RWPE2 (cell line): ENCODE results near the gene COP1.

ENCODE experiments used
- ATAC-seq: fragments of 200-7000 bp; cut with Tn5 transposase; 3 replicates; pipeline ENCODE4 v1.9.1; 2021; ENCODE audit warnings: low read depth
- DNase-seq: peaks from one replicate; pipeline ENCODE4 v3.0.0-alpha.2; 2020; ENCODE audit warnings: low spot score
- H3K27ac ChIP-seq: fragments of 450-650 bp; 2 replicates; pipeline ENCODE4 v1.5.1; 2017; ENCODE audit warnings: mild to moderate bottlenecking; ENCODE audit not compliant: poor library complexity, severe bottlenecking
- H3K27me3 ChIP-seq: fragments of 250-450 bp; sonication (Bioruptor Pico); 2 replicates; pipeline ENCODE4 v1.5.1; 2021; ENCODE audit warnings: mild to moderate bottlenecking, moderate library complexity; ENCODE audit not compliant: insufficient read depth, poor library complexity, severe bottlenecking
- H3K36me3 ChIP-seq: fragments of 250-450 bp; sonication (Bioruptor Pico); 2 replicates; pipeline ENCODE4 v1.5.1; 2020; ENCODE audit warnings: low read depth, mild to moderate bottlenecking, moderate library complexity
- H3K4me1 ChIP-seq: fragments of 250-450 bp; sonication (Bioruptor Pico); 2 replicates; pipeline ENCODE4 v1.5.1; 2021; ENCODE audit warnings: mild to moderate bottlenecking, moderate library complexity; ENCODE audit not compliant: insufficient read depth, poor library complexity, severe bottlenecking
- H3K4me3 ChIP-seq: fragments of 250-450 bp; sonication (Bioruptor Pico); 2 replicates; pipeline ENCODE4 v1.5.1; 2021; ENCODE audit warnings: mild to moderate bottlenecking, moderate library complexity; ENCODE audit not compliant: severe bottlenecking
- H3K9me3 ChIP-seq: fragments of 250-450 bp; sonication (Bioruptor Pico); 2 replicates; pipeline ENCODE4 v1.5.1; 2021; ENCODE audit warnings: mild to moderate bottlenecking, moderate library complexity; ENCODE audit not compliant: severe bottlenecking
- CTCF ChIP-seq: fragments of 450-650 bp; IDR thresholded peaks from one replicate; pipeline ENCODE4 v1.5.1; 2017; ENCODE audit warnings: mild to moderate bottlenecking, moderate library complexity; ENCODE audit not compliant: poor library complexity, severe bottlenecking

Gene COP1

GRCh38 chr1:175963740-175964139 lies 243.3 kb downstream of the COP1 start:
- DNase-seq (no peak), ATAC-seq (no peak)
- H3K9me3 ChIP-seq, result no peaks in the 10 kb centered on the region
- H3K27ac ChIP-seq, result no peak overlapping the region
- no peaks in the 10 kb centered on the region for H3K27me3 ChIP-seq
- peaks cover 10% of the 10 kb centered on the region for H3K36me3 ChIP-seq
- TF ChIP-seq CTCF, result no peak
- no peak overlapping the region for H3K4me3 ChIP-seq
- H3K4me1 ChIP-seq, result no peaks in the 10 kb centered on the region

- peaks cover 16% of the 10 kb centered on the region for H3K36me3 ChIP-seq
- no peak for ATAC-seq
- no peak overlapping the region for H3K4me3 ChIP-seq
- no peaks in the 10 kb centered on the region for H3K27me3 ChIP-seq
- no peaks in the 10 kb centered on the region for H3K9me3 ChIP-seq
- TF ChIP-seq CTCF, result no peak
- H3K27ac ChIP-seq, result no peak overlapping the region
- no peaks in the 10 kb centered on the region for H3K4me1 ChIP-seq
- no peak for DNase-seq
Observed at GRCh38 chr1:175960169-175960568, 246.9 kb downstream of the COP1 start.

- Histone ChIP-seq H3K4me3 (no peak overlapping the region), H3K36me3 (peaks cover 11% of the 10 kb centered on the region; the same call in 1 of the 2 replicates), H3K4me1 (no peaks in the 10 kb centered on the region), H3K27ac (no peak overlapping the region), H3K27me3 (no peaks in the 10 kb centered on the region), H3K9me3 (peaks cover 3% of the 10 kb centered on the region)
- TF ChIP-seq CTCF, result no peak
- no peak for DNase-seq
- ATAC-seq, result no peak
Observed at GRCh38 chr1:175951627-175952026, 255.5 kb downstream of the COP1 start.

GRCh38 chr1:175947771-175948170 lies 259.3 kb downstream of the COP1 start:
- Histone ChIP-seq H3K36me3 (peaks cover 22% of the 10 kb centered on the region), H3K9me3 (peaks cover 3% of the 10 kb centered on the region), H3K27ac (no peak overlapping the region), H3K4me3 (no peak overlapping the region), H3K4me1 (no peaks in the 10 kb centered on the region), H3K27me3 (no peaks in the 10 kb centered on the region)
- DNase-seq, result no peak
- no peak for ATAC-seq
- TF ChIP-seq CTCF, result no peak

- no peak for ATAC-seq
- Histone ChIP-seq H3K27me3 (no peaks in the 10 kb centered on the region), H3K9me3 (no peaks in the 10 kb centered on the region), H3K4me1 (no peaks in the 10 kb centered on the region), H3K36me3 (peaks cover 16% of the 10 kb centered on the region), H3K27ac (no peak overlapping the region), H3K4me3 (no peak overlapping the region)
- DNase-seq, result no peak
- no peak for TF ChIP-seq CTCF
Observed at GRCh38 chr1:175944591-175944990, 262.5 kb downstream of the COP1 start.
